ACC112 (cell line): ENCODE data around the gene SETX.

Experiments used
- H2AFZ ChIP-seq: fragments of 200-600 bp; sonication (generic); one replicate; pipeline ENCODE4 v1.6.0; 2017; ENCODE audit warnings: antibody characterized with exemption, low read length; ENCODE audit not compliant: unreplicated experiment
- H3K27ac ChIP-seq: fragments of 200-600 bp; sonication (generic); 2 replicates; pipeline ENCODE4 v1.5.1; 2014; ENCODE audit warnings: low read depth, mild to moderate bottlenecking, antibody characterized with exemption, low read length, moderate library complexity
- H3K27me3 ChIP-seq: fragments of 200-600 bp; sonication (generic); 2 replicates; pipeline ENCODE4 v1.6.1; 2014; ENCODE audit warnings: mild to moderate bottlenecking, antibody characterized with exemption, low read length, moderate library complexity, mixed read lengths; ENCODE audit not compliant: insufficient read depth
- H3K36me3 ChIP-seq: fragments of 200-600 bp; sonication (generic); 2 replicates; pipeline ENCODE4 v1.6.1; 2016; ENCODE audit warnings: mild to moderate bottlenecking, antibody characterized with exemption, low read length, moderate library complexity, mixed read lengths; ENCODE audit not compliant: insufficient read depth
- H3K4me1 ChIP-seq: fragments of 200-600 bp; sonication (generic); one replicate; pipeline ENCODE4 v1.6.1; 2016; ENCODE audit warnings: low read length, mixed read lengths; ENCODE audit not compliant: insufficient read depth, unreplicated experiment, control insufficient read depth
- H3K4me3 ChIP-seq: fragments of 200-600 bp; sonication (generic); 2 replicates; pipeline ENCODE4 v1.5.1; 2014; ENCODE audit warnings: mild to moderate bottlenecking, low read depth, low read length
- H3K79me2 ChIP-seq: fragments of 200-600 bp; sonication (generic); one replicate; pipeline ENCODE4 v1.6.0; 2016; ENCODE audit warnings: low read length; ENCODE audit not compliant: control insufficient read depth, unreplicated experiment, insufficient read depth

Gene SETX

DNA sequence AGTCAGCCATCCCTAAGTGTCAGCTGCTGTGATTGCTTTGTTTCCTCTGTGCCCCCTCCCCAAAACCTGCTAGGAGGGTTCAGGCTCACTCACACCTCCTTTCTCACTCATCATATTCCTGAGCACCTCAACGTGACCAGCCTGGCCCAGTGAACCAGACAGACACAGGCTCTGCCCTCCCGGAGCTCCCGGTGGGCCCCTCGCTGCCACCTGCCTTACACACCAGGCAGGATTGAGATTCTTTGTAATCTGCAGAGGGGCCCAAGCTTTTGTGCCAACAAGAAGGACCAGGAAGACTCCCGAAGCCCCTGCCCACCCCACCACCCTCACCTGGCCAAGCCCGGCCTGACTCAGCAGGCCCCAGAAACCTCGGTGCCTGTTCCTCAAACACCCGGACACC lies 105.1 kb downstream of the SETX start:
- Histone ChIP-seq H3K79me2 (no peaks in the 10 kb centered on the region), H3K27ac (no peak overlapping the region), H3K4me3 (no peak overlapping the region), H2AFZ (no peak overlapping the region), H3K4me1 (peaks cover 11% of the 10 kb centered on the region), H3K36me3 (no peaks in the 10 kb centered on the region), H3K27me3 (no peaks in the 10 kb centered on the region)

DNA sequence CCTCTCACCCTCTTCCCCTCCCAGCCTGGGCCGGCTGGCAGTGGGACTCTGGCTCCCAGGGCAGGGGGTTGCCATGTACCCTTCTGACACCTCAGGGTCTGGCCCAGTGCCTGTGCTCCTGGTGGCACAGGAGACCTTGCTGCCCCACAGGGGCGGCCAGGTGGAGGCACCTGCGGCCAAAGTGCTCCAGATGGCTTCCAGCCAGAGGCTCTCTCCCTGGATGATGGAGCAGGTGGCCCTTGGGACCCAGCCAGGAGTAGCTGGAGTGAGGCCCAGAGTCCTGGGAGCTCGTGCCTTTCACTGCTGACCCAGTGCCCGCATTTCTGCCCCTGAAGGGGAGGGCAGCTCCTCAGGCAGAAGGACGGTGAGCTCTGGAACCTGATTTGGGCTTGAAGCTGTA lies 105.7 kb downstream of the SETX start:
- peaks cover 11% of the 10 kb centered on the region for H3K4me1 ChIP-seq

DNA sequence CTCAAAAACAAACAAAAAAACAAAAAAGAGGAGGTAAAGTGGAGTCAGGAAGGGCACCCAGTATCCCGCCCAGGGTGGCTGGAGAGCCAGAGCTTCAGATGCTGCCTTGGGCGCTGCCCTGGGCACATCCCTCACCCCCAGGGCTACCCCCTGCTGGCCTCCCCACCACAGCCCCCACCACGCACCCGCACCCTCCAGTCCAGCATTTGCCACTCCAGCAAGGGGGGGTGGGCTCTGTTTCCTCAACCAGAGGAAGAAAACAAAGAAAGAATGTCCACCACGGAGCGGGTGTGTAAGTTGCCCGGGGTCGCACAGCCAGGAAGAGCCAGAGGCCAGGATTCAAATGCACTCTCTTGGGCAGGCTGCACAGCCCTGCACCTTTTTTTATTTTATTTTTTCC lies 106.8 kb downstream of the SETX start:
- no peaks in the 10 kb centered on the region for H3K27me3 ChIP-seq

More for the DNA sequence above, 105.7 kb downstream of the SETX start:
- no peaks in the 10 kb centered on the region for H3K79me2 ChIP-seq
- H3K27me3 ChIP-seq: no peaks in the 10 kb centered on the region
- H3K4me3 ChIP-seq: no peak overlapping the region
- H2AFZ ChIP-seq: no peak overlapping the region
- no peaks in the 10 kb centered on the region for H3K36me3 ChIP-seq
- no peak overlapping the region for H3K27ac ChIP-seq

DNA sequence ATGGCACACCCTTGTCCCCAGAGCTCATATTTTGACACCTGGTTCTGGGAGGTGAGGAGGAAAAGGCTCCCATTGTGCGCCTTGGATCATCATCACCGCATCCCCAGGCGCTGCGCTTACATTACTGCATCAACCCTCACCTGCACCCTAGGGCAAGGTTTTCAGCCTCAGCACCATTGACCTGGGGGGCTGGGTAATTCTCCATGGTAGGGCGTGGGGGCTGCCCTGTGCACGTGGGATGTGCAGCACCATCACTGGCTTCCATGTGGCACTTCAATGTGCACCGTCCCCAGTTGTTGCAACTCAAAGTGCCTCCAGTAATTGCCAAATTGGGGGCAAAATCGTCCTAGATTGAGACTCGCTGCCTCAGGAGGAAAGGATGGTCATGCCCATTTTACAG lies 109.3 kb downstream of the SETX start:
- Histone ChIP-seq H3K79me2 (no peaks in the 10 kb centered on the region), H3K27me3 (peaks cover 2% of the 10 kb centered on the region; the same call in 1 of the 2 replicates), H3K36me3 (no peaks in the 10 kb centered on the region), H3K27ac (no peak overlapping the region), H3K4me1 (peaks cover 17% of the 10 kb centered on the region), H2AFZ (no peak overlapping the region), H3K4me3 (no peak overlapping the region)

More for the DNA sequence above, 106.8 kb downstream of the SETX start:
- Histone ChIP-seq H3K27ac (no peak overlapping the region), H3K4me1 (peaks cover 12% of the 10 kb centered on the region), H3K79me2 (no peaks in the 10 kb centered on the region), H3K36me3 (no peaks in the 10 kb centered on the region), H3K4me3 (no peak overlapping the region), H2AFZ (no peak overlapping the region)

DNA sequence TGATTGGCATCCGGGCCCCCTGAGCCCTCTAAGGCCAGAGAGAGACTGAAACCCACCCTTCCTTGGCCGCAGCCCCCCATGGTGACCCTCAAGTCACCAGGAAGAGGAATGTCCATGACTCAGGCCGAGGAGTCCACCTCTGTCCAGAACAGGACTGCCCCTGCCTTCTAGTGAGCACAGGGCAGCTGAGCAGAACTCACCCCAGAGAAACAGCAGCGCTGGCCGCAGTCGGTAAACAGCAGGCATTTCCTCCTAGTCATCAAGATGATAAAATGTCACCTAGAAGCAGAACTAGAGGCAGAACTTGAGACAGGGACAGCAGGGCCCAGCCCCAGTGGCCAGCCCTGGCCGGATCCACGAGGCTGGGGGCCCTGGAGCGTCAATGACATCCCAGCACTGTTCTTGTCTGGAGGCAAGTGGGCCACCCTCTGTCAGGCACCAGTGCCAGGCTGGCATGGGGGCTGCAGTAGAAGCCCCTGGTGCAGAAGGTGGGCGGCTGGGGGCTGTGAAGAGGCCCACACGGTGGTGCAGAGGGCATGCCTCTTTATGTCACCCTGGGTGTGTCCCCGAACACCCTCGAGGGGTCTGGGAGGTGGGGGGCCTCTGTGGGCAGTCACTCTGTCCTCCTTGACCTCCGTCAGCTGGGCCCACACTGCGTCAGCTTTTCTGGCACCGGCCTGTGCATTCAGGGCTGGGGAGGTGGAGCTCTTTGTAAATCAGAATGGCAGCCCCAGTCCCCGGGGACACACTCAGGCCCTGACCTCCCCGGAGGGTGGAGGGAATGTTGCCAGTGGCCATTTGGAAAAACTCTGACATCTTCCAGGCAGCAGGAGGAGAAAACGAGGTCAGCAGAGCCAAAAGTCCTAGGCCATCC lies 110.0 kb downstream of the SETX start:
- H3K27ac ChIP-seq: no peak overlapping the region
- H3K27me3 ChIP-seq: peaks cover 7% of the 10 kb centered on the region; the same call in 1 of the 2 replicates
- H3K4me3 ChIP-seq: no peak overlapping the region
- no peaks in the 10 kb centered on the region for H3K36me3 ChIP-seq
- H2AFZ ChIP-seq: no peak overlapping the region
- no peaks in the 10 kb centered on the region for H3K79me2 ChIP-seq
- H3K4me1 ChIP-seq: peaks cover 17% of the 10 kb centered on the region

DNA sequence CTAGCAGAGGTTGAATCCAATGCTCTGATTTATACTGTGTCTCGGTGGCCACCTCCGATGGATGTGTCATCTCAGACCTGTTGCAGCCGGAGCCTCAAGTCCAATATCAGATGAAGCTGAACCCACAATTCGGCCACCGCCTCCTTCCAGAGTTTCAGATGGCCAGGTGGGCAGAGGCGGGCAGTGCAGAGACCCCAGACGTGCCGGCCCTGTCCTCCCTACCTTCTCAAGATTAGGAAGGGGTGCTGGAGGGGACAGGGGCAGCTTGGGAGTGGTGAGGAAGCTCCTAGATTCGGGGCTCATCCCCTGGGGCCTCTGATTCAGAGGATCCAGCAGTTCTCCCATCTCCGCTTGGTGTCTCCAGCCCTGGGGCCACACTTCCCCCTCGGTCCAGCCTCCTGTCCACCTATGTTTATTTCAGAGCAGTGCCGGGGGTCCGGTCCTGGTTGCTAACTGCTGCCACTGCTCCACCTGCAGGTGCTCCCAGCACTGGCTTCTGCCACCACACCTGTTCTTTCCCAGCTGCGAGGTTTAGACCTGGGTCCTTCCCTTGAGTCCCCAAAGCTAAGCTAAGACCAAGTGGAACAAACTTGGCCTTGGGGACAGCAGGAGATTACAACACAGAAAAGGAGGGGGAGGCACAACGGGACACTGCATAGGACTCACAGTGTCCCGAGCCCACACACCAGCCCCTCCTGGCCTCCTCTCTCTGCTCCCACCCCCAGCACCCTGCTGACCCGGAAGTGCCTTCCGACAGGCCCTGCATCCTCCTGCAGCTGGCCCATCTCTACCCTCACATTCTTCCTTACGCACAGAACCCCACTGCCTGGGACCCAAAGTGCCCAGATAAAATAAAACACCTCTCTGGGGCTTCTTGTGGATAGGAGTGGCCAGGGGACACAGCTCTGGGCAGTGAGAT lies 111.4 kb downstream of the SETX start:
- Histone ChIP-seq H3K4me1 (peaks cover 17% of the 10 kb centered on the region), H3K4me3 (peak overlapping the region; percentile 80; the same call in 1 of the 2 replicates), H3K27me3 (peaks cover 7% of the 10 kb centered on the region; the same call in 1 of the 2 replicates), H2AFZ (no peak overlapping the region), H3K27ac (no peak overlapping the region), H3K79me2 (no peaks in the 10 kb centered on the region), H3K36me3 (no peaks in the 10 kb centered on the region)

DNA sequence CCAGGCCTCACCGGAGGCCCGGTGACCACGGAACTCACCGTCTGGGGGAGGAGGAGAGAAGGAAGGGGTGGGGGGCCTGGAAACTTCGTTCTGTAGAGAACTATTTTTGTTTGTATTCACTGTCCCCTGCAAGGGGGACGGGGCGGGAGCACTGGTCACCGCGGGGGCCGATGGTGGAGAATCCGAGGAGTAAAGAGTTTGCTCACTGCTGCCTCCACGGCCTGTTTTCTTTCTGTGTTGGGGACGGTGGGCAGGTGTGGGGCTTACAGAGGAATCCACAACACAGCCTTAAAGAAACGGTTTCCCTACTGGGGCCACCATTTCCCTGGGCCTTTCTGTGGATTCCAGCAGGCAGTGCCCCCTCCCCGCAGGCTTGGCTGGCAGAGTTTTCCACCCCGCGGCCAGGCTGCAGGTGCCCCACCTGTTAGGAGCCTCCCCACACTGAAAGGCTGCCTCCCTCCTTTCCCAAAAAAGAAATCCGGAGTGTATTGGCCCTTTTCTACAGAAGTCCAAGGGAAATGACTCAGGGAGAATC lies 112.1 kb downstream of the SETX start:
- H3K27me3 ChIP-seq: peaks cover 8% of the 10 kb centered on the region

DNA sequence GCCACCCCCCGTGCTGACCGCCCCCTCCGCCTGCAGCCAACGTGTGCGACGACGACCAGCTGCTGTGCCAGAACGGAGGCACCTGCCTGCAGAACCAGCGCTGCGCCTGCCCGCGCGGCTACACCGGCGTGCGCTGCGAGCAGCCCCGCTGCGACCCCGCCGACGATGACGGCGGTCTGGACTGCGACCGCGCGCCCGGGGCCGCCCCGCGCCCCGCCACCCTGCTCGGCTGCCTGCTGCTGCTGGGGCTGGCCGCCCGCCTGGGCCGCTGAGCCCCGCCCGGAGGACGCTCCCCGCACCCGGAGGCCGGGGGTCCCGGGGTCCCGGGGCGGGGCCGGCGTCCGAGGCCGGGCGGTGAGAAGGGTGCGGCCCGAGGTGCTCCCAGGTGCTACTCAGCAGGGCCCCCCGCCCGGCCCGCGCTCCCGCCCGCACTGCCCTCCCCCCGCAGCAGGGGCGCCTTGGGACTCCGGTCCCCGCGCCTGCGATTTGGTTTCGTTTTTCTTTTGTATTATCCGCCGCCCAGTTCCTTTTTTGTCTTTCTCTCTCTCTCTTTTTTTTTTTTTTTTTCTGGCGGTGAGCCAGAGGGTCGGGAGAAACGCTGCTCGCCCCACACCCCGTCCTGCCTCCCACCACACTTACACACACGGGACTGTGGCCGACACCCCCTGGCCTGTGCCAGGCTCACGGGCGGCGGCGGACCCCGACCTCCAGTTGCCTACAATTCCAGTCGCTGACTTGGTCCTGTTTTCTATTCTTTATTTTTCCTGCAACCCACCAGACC lies 112.8 kb downstream of the SETX start:
- Histone ChIP-seq H3K79me2 (no peaks in the 10 kb centered on the region), H3K4me1 (peaks cover 22% of the 10 kb centered on the region), H3K36me3 (no peaks in the 10 kb centered on the region), H3K27me3 (peaks cover 10% of the 10 kb centered on the region), H3K4me3 (peak overlapping the region; percentile 80), H3K27ac (no peak overlapping the region), H2AFZ (peak overlapping the region; percentile 84)

More for the DNA sequence above, 112.1 kb downstream of the SETX start:
- no peak overlapping the region for H3K27ac ChIP-seq
- H3K36me3 ChIP-seq: no peaks in the 10 kb centered on the region
- no peaks in the 10 kb centered on the region for H3K79me2 ChIP-seq
- H3K4me1 ChIP-seq: peaks cover 17% of the 10 kb centered on the region
- H2AFZ ChIP-seq: peak overlapping the region; percentile 84
- peak overlapping the region; percentile 80 for H3K4me3 ChIP-seq

DNA sequence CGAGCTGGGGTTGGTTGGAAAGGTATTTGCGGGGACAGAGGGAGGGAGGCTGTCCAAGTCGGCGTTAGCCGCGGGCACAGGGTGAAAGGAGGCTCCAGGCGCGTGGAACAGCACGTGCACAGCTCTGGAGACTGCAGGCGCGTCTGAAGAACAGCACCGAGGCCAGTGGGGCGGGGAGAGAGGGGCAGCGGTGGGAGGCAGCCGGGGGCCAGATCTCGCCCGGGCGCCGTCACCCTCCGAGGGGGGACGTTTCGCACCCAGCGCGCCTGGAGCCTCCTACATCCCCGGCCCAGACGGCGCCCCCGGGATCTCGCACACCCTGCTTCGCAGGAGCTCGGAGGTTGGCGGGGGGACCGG lies 113.3 kb downstream of the SETX start:
- peaks cover 10% of the 10 kb centered on the region for H3K27me3 ChIP-seq
- no peak overlapping the region for H3K27ac ChIP-seq
- no peaks in the 10 kb centered on the region for H3K36me3 ChIP-seq
- peaks cover 22% of the 10 kb centered on the region for H3K4me1 ChIP-seq
- H2AFZ ChIP-seq: peak overlapping the region; percentile 84
- H3K79me2 ChIP-seq: no peaks in the 10 kb centered on the region
- peak overlapping the region; percentile 80 for H3K4me3 ChIP-seq
